Activated CD8-positive, alpha-beta T cell treated with anti-CD3 and anti-CD28 coated beads for 36 hours (primary cell): Measurements from ENCODE around the gene GAREM1. TPM values are rescaled to one million over a fixed set of nuclear protein-coding genes. Genes with fewer than 3 reads are reported as not detected.

Experiments used
- ATAC-seq: fragments of 200-7000 bp; cut with Tn5 transposase; one replicate; pipeline ENCODE4 v1.10.0; 2021; ENCODE audit warnings: mild to moderate bottlenecking, moderate library complexity
- CTCF ChIA-PET: fragments of 350-600 bp; sonication (Branson Sonifier 250); formaldehyde crosslinking; loops from one replicate; lab custom pipeline; 2021; ENCODE audit warnings: antibody characterized with exemption; lab: Charles Lee
- POLR2A ChIA-PET: fragments of 350-600 bp; sonication (Branson Sonifier 250); formaldehyde crosslinking; loops from one replicate; lab custom pipeline; 2021; ENCODE audit warnings: antibody characterized with exemption; lab: Charles Lee
- DNase-seq: peaks from one replicate; pipeline ENCODE4 v3.0.0-alpha.2; 2020
- H3K27ac Mint-ChIP-seq: one replicate; pipeline ENCODE4 v1.8.0; 2021; ENCODE audit warnings: mild to moderate bottlenecking, mixed read lengths
- H3K27me3 Mint-ChIP-seq: one replicate; pipeline ENCODE4 v1.8.0; 2021; ENCODE audit warnings: mixed read lengths
- H3K36me3 Mint-ChIP-seq: one replicate; pipeline ENCODE4 v1.8.0; 2021; ENCODE audit warnings: low read depth, mixed read lengths
- H3K4me1 Mint-ChIP-seq: one replicate; pipeline ENCODE4 v1.8.0; 2021; ENCODE audit warnings: low read depth, mixed read lengths
- H3K4me3 Mint-ChIP-seq: one replicate; pipeline ENCODE4 v1.8.0; 2021; ENCODE audit warnings: mild to moderate bottlenecking, moderate library complexity, mixed read lengths
- H3K9me3 Mint-ChIP-seq: one replicate; pipeline ENCODE4 v1.8.0; 2021; ENCODE audit warnings: mixed read lengths
- CTCF ChIP-seq: fragments of 200-600 bp; IDR thresholded peaks from one replicate; pipeline ENCODE4 v1.8.0; 2022; ENCODE audit warnings: antibody characterized with exemption, mild to moderate bottlenecking
- intact Hi-C: fragments of 100-400 bp; cut with micrococcal nuclease; formaldehyde crosslinking; loops from one replicate; pipeline ENCODE4 v1.10.0; 2022
- total RNA-seq, 2 experiments: library from RNA; stranded (reverse); gene quantifications; one replicate each; pipeline ENCODE4 v1.2.3, GENCODE V29; 2021

Gene GAREM1
- total RNA-seq, 2 experiments from 2014 or later, result not detected

GRCh38 chr18:32469691-32470459 is 807 bp downstream of the GAREM1 start:
- intact Hi-C loops, result loop anchor here (10.0 kb wide), 1 partner anchor 195 kb away; no protein-coding TSS in a partner anchor
- Mint-ChIP-seq H3K4me3 (peak overlapping the region; percentile 48), H3K4me1 (peaks cover 18% of the 10 kb centered on the region), H3K27me3 (peaks cover 51% of the 10 kb centered on the region), H3K36me3 (no peaks in the 10 kb centered on the region), H3K27ac (no peak overlapping the region), H3K9me3 (no peaks in the 10 kb centered on the region)
- no peak for ATAC-seq
- peak; percentile 4 for DNase-seq
- CTCF ChIA-PET, result interaction anchor here (0.8 to 2.6 kb wide), 10 partner anchors 9 to 312 kb away, joined by 3 to 13 read pairs (median 4); no protein-coding TSS in a partner anchor
- POLR2A ChIA-PET, result no interaction called here
- TF ChIP-seq CTCF, result no peak

GRCh38 chr18:32469190-32469651 is 1.5 kb downstream of the GAREM1 start:
- Mint-ChIP-seq H3K9me3 (no peaks in the 10 kb centered on the region), H3K36me3 (no peaks in the 10 kb centered on the region), H3K27ac (no peak overlapping the region), H3K27me3 (peaks cover 55% of the 10 kb centered on the region), H3K4me1 (peaks cover 18% of the 10 kb centered on the region), H3K4me3 (peak overlapping the region; percentile 48)
- no peak for ATAC-seq
- intact Hi-C loops, result loop anchor here (10.0 kb wide), 1 partner anchor 194 kb away; no protein-coding TSS in a partner anchor
- DNase-seq, result peak; percentile 4
- CTCF ChIA-PET, result interaction anchor here (1.2 to 1.8 kb wide), 4 partner anchors 9 to 311 kb away, joined by 3 to 6 read pairs (median 4); no protein-coding TSS in a partner anchor
- POLR2A ChIA-PET, result no interaction called here
- no peak for TF ChIP-seq CTCF

- Mint-ChIP-seq H3K27me3 (peaks cover 56% of the 10 kb centered on the region), H3K4me3 (no peak overlapping the region), H3K27ac (no peak overlapping the region), H3K36me3 (no peaks in the 10 kb centered on the region), H3K4me1 (peaks cover 18% of the 10 kb centered on the region), H3K9me3 (no peaks in the 10 kb centered on the region)
- DNase-seq (no peak), ATAC-seq (no peak)
- intact Hi-C loops, result loop anchor here (10.0 kb wide), 1 partner anchor 193 kb away; no protein-coding TSS in a partner anchor
- ChIA-PET POLR2A (no interaction called here), CTCF (interaction anchor here (1.5 to 1.8 kb wide), 2 partner anchors 84 to 310 kb away, joined by 4 to 6 read pairs; no protein-coding TSS in a partner anchor)
- no peak for TF ChIP-seq CTCF
Observed at GRCh38 chr18:32468147-32468845, 2.4 kb downstream of the GAREM1 start.

- H3K27ac Mint-ChIP-seq, result no peak overlapping the region
- H3K27me3 Mint-ChIP-seq, result peaks cover 38% of the 10 kb centered on the region
- DNase-seq (no peak), ATAC-seq (no peak)
- H3K36me3 Mint-ChIP-seq, result no peaks in the 10 kb centered on the region
- H3K9me3 Mint-ChIP-seq, result no peaks in the 10 kb centered on the region
- intact Hi-C loops, result loop anchor here (10.0 kb wide), 1 partner anchor 187 kb away; no protein-coding TSS in a partner anchor
- ChIA-PET POLR2A (no interaction called here), CTCF (interaction anchor here (0.9 kb wide), 1 partner anchor 11 kb away, joined by 3 read pairs; no protein-coding TSS in a partner anchor)
- TF ChIP-seq CTCF, result no peak
- no peaks in the 10 kb centered on the region for H3K4me1 Mint-ChIP-seq
- no peak overlapping the region for H3K4me3 Mint-ChIP-seq
Observed at GRCh38 chr18:32461709-32462272, 8.9 kb downstream of the GAREM1 start.
